Caco-2 (cell line): ENCODE data around the gene ZBTB2. TPM values are rescaled to one million over a fixed set of nuclear protein-coding genes. Genes with fewer than 3 reads are reported as not detected.

Source experiments
- BruUV-seq: library from RNA; stranded (reverse); fragments of 400-500 nt; replicated peaks from 2 replicates; lab custom pipeline; 2021; lab: Mats Ljungman, UMichigan
- CTCF ChIA-PET: fragments of 300-600 bp; sonication (Branson Sonifier 250); formaldehyde crosslinking; loops from one replicate; lab custom pipeline; 2022; ENCODE audit warnings: antibody characterized with exemption; lab: Charles Lee
- POLR2A ChIA-PET: fragments of 300-600 bp; sonication (Branson Sonifier 250); formaldehyde crosslinking; loops from one replicate; lab custom pipeline; 2022; ENCODE audit warnings: antibody characterized with exemption; lab: Charles Lee
- DNase-seq, 2 experiments: peaks; one replicate each; pipeline versions ENCODE4 v3.0.0 to v3.0.0-alpha.2; 2020 to 2022
- H3K27me3 ChIP-seq: replicated peaks from 2 replicates; pipeline ENCODE4 v1.6.0; 2011; ENCODE audit warnings: low read length; ENCODE audit not compliant: control insufficient read depth, insufficient read depth
- H3K36me3 ChIP-seq: 2 replicates; pipeline ENCODE4 v1.5.1; 2011; ENCODE audit warnings: low read length; ENCODE audit not compliant: control insufficient read depth, insufficient read depth
- H3K4me1 ChIP-seq: fragments of 250-450 bp; sonication (Bioruptor Pico); 2 replicates; pipeline ENCODE4 v1.5.1; 2020; ENCODE audit warnings: mild to moderate bottlenecking
- H3K4me3 ChIP-seq: 2 replicates; pipeline ENCODE4 v1.5.1; 2011; ENCODE audit warnings: low read depth, mild to moderate bottlenecking, control low read depth, low read length
- H3K9me3 ChIP-seq: fragments of 250-450 bp; sonication (Bioruptor Pico); 2 replicates; pipeline ENCODE4 v1.5.1; 2020; ENCODE audit warnings: mild to moderate bottlenecking, moderate library complexity
- H3K27ac Mint-ChIP-seq: one replicate; pipeline ENCODE4 v1.8.0; 2022; ENCODE audit warnings: mixed read lengths; ENCODE audit not compliant: unreplicated experiment
- H3K27me3 Mint-ChIP-seq: one replicate; pipeline ENCODE4 v1.8.0; 2022; ENCODE audit warnings: mixed read lengths; ENCODE audit not compliant: insufficient read depth, unreplicated experiment
- H3K36me3 Mint-ChIP-seq: one replicate; pipeline ENCODE4 v1.8.0; 2022; ENCODE audit warnings: mild to moderate bottlenecking, mixed read lengths; ENCODE audit not compliant: insufficient read depth, unreplicated experiment
- H3K4me1 Mint-ChIP-seq: one replicate; pipeline ENCODE4 v1.8.0; 2022; ENCODE audit warnings: low read depth, mixed read lengths; ENCODE audit not compliant: unreplicated experiment
- H3K4me3 Mint-ChIP-seq: one replicate; pipeline ENCODE4 v1.8.0; 2022; ENCODE audit warnings: mild to moderate bottlenecking, moderate library complexity, mixed read lengths; ENCODE audit not compliant: unreplicated experiment
- H3K9me3 Mint-ChIP-seq: one replicate; pipeline ENCODE4 v1.8.0; 2022; ENCODE audit warnings: mixed read lengths; ENCODE audit not compliant: unreplicated experiment
- intact Hi-C: fragments of 100-400 bp; cut with micrococcal nuclease; formaldehyde crosslinking; loops from one replicate; pipeline ENCODE4 v1.10.0; 2022; ENCODE audit not compliant: unreplicated experiment
- total RNA-seq: library from RNA; stranded (reverse); gene quantifications from 2 replicates; pipeline ENCODE4 v1.2.3, GENCODE V29; 2022
- TF ChIP-seq, protein P1 (sequence below), 2 experiments: fragments of 200-600 bp in 1 of 2; IDR thresholded peaks; 1 replicate in 1 of 2; 2 replicates in 1 of 2; pipeline versions ENCODE4 v1.5.1 to v1.8.0; 2011 to 2022; ENCODE audit warnings: antibody characterized with exemption in 1 of 2, control low read depth in 1 of 2, inconsistent platforms in 1 of 2, low read depth in 1 of 2, low read length in 1 of 2, mild to moderate bottlenecking in 1 of 2, moderate library complexity in 1 of 2; ENCODE audit not compliant: insufficient read depth in 1 of 2, severe bottlenecking in 1 of 2, unreplicated experiment in 1 of 2

Gene ZBTB2
- total RNA-seq, 1 experiment from 2014 or later, result 23.9 TPM

DNA sequence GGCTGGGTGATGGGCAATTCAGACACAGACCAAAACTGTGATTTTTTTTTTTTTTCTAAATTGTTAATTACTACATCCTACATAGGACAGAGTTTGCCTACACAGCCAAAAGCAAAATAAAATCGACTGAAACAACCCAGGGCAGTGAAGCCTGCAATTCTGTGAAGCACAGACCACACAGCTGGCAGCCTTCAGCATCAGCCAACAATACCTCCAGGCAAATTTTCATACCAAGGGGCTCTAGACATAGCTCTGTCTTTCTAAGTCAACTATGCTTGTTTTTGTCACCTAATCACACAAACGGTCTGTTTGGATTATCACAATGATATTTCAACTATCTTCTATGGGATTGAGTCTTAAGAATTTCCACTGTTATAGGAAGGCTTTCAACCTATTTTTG, 43.0 kb upstream of the ZBTB2 start:
- no peak for DNase-seq
- ChIA-PET CTCF (no interaction called here), POLR2A (no interaction called here)
- H3K36me3 Mint-ChIP-seq, result peaks cover 43% of the 10 kb centered on the region
- Histone ChIP-seq H3K4me3 (no peak overlapping the region), H3K9me3 (no peaks in the 10 kb centered on the region), H3K36me3 (no peaks in the 10 kb centered on the region), H3K4me1 (peaks cover 25% of the 10 kb centered on the region), H3K27me3 (no peaks in the 10 kb centered on the region)
- intact Hi-C loops, result loop anchor here (10.0 kb wide), 2 partner anchors 330 to 690 kb away; no protein-coding TSS in a partner anchor
- no TSS peak for BruUV-seq
- no peak overlapping the region for H3K4me3 Mint-ChIP-seq
- TF ChIP-seq, protein P1, sequence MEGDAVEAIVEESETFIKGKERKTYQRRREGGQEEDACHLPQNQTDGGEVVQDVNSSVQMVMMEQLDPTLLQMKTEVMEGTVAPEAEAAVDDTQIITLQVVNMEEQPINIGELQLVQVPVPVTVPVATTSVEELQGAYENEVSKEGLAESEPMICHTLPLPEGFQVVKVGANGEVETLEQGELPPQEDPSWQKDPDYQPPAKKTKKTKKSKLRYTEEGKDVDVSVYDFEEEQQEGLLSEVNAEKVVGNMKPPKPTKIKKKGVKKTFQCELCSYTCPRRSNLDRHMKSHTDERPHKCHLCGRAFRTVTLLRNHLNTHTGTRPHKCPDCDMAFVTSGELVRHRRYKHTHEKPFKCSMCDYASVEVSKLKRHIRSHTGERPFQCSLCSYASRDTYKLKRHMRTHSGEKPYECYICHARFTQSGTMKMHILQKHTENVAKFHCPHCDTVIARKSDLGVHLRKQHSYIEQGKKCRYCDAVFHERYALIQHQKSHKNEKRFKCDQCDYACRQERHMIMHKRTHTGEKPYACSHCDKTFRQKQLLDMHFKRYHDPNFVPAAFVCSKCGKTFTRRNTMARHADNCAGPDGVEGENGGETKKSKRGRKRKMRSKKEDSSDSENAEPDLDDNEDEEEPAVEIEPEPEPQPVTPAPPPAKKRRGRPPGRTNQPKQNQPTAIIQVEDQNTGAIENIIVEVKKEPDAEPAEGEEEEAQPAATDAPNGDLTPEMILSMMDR (IDR thresholded peaks at IDR 0.05; ENCODE audit: insufficient read depth in 1 of 2, low read depth in 1 of 2, low read length in 1 of 2, severe bottlenecking in 1 of 2, unreplicated experiment in 1 of 2), result no peak
- peaks cover 12% of the 10 kb centered on the region for H3K4me1 Mint-ChIP-seq
- H3K27ac Mint-ChIP-seq, result no peak overlapping the region
- H3K9me3 Mint-ChIP-seq, result no peaks in the 10 kb centered on the region
- no peaks in the 10 kb centered on the region for H3K27me3 Mint-ChIP-seq

DNA sequence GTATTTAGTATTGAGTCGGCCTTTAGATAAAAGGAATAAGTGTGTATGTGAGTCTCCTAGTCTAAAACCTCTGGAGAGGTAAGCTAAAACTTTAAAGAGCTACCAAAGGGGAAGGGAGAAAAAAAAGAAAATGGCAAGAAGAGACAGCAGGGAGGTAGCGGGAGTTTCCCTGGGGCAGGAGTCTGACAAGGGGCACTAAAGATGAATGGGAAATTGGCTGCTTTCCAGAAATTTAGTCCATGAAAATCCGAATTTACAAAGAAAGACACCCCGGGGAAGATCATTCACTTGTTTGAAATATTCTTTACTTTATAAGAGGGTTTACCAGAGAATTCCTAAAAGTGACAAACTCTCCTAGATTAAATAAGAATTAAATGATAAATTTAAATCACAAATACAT, 41.3 kb upstream of the ZBTB2 start:
- Histone ChIP-seq H3K4me1 (peaks cover 15% of the 10 kb centered on the region), H3K4me3 (no peak overlapping the region), H3K27me3 (no peaks in the 10 kb centered on the region), H3K36me3 (no peaks in the 10 kb centered on the region), H3K9me3 (no peaks in the 10 kb centered on the region)
- CTCF ChIA-PET, result no interaction called here
- POLR2A ChIA-PET, result no interaction called here
- BruUV-seq, result no TSS peak
- intact Hi-C loops, result loop anchor here (10.0 kb wide), 2 partner anchors 332 to 692 kb away; no protein-coding TSS in a partner anchor
- H3K27me3 Mint-ChIP-seq, result no peaks in the 10 kb centered on the region
- DNase-seq, result no peak
- TF ChIP-seq, protein P1 (IDR thresholded peaks at IDR 0.05; ENCODE audit: insufficient read depth in 1 of 2, low read depth in 1 of 2, low read length in 1 of 2, severe bottlenecking in 1 of 2, unreplicated experiment in 1 of 2), result no peak
- H3K36me3 Mint-ChIP-seq, result peaks cover 57% of the 10 kb centered on the region
- no peaks in the 10 kb centered on the region for H3K9me3 Mint-ChIP-seq
- H3K4me3 Mint-ChIP-seq, result no peak overlapping the region
- peaks cover 4% of the 10 kb centered on the region for H3K4me1 Mint-ChIP-seq
- no peak overlapping the region for H3K27ac Mint-ChIP-seq

DNA sequence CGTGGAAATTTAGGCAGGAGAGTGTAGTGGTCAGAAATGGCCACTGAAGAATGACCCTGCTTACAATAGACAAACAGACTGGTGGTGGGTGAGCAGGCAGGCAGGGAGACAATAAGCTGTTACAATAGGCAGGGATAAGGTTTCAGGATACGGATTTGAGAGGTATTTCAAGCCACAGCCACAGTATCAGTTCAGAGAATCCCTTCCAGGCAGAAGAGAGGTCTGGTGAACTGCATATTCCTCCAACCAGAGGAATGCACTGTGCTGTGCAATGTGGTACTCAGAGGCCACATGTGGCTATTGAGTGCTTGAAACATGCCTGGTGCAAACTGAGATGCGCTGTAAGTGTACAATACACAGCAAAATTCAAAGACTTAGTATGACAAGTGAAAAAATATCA, 40.0 kb upstream of the ZBTB2 start:
- Histone ChIP-seq H3K4me1 (peaks cover 2% of the 10 kb centered on the region), H3K9me3 (no peaks in the 10 kb centered on the region), H3K36me3 (no peaks in the 10 kb centered on the region; the same call in 1 of the 2 replicates), H3K4me3 (no peak overlapping the region), H3K27me3 (no peaks in the 10 kb centered on the region)
- Mint-ChIP-seq H3K9me3 (no peaks in the 10 kb centered on the region), H3K27ac (no peak overlapping the region), H3K4me1 (no peaks in the 10 kb centered on the region), H3K4me3 (no peak overlapping the region), H3K27me3 (no peaks in the 10 kb centered on the region), H3K36me3 (peaks cover 64% of the 10 kb centered on the region)
- TF ChIP-seq, protein P1 (IDR thresholded peaks at IDR 0.05; ENCODE audit: insufficient read depth in 1 of 2, low read depth in 1 of 2, low read length in 1 of 2, severe bottlenecking in 1 of 2, unreplicated experiment in 1 of 2), result no peak
- DNase-seq, result no peak
- BruUV-seq, result no TSS peak
- intact Hi-C loops, result loop anchor here (1.0 to 10.0 kb wide), 3 partner anchors 45 to 693 kb away; no protein-coding TSS in a partner anchor
- ChIA-PET POLR2A (no interaction called here), CTCF (no interaction called here)
